GM19467 (cell line): ENCODE data around the gene KRTAP9-4.
"Not testable (repeated sequence)": the region's sequence is repeated elsewhere in the genome, so short reads cannot be mapped to it uniquely, and the experiment has no call there.

Experiments
- ATAC-seq: cut with Tn5 transposase; IDR thresholded peaks from one replicate; pipeline ENCODE4 v1.9.1; 2021; ENCODE audit warnings: mild to moderate bottlenecking, moderate library complexity; ENCODE audit not compliant: unreplicated experiment

KRTAP9-4 gene

DNA sequence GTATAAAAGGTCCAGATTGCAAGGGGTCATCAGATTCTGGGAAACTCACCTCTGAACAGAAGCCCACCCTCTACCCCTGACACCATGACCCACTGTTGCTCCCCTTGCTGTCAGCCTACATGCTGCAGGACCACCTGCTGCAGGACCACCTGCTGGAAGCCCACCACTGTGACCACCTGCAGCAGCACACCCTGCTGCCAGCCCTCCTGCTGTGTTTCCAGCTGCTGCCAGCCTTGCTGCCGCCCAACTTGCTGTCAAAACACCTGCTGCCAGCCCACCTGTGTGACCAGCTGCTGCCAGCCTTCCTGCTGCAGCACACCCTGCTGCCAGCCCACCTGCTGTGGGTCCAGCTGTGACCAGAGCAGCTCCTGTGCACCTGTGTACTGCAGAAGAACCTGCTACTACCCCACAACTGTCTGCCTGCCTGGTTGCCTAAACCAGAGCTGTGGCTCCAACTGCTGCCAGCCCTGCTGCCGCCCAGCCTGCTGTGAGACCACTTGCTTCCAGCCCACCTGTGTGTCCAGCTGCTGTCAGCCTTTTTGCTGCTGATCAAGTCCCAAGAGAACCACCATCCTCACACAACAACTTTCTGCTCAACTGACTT lies at the start of gene KRTAP9-4:
KRTAP9-4 (plus strand) TSS at position 51 of the 604 bp plus-strand sequence; CDS start at position 85, 34 bp downstream.
- not testable (repeated sequence) for ATAC-seq

DNA sequence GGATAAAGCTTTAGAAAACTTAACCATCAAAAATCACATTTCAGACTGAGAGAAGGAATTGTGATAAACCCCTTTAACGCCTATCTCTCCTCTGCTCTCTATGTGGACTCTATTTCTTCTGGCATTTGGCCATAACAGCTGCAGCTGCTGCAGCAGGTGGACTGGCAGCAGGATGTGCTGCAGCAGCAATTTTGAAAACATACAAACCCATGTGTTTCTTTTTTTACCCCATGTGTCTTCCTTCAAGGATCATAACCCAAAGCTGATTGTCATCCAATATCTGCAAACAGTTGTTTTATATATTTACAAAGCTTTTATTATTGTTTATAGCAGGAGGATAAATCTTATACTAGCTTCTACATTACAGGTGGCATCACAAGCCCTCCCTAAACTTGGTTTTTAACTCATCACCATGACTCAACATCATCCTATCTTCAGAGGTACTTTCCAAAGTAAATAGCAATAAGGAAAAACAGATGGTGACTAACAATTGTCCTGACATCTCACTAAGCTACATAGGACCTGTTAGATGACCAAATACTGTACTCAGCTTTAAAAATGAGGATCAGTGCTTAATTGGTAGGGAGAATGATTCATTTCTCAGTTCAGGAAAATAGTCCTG lies 37.5 kb upstream of the KRTAP9-4 start:
- ATAC-seq: no peak

GRCh38 chr17:41212524-41213169 lies 36.8 kb upstream of the KRTAP9-4 start:
- ATAC-seq: no peak

GRCh38 chr17:41215681-41216080 lies 33.8 kb upstream of the KRTAP9-4 start:
- no peak for ATAC-seq

DNA sequence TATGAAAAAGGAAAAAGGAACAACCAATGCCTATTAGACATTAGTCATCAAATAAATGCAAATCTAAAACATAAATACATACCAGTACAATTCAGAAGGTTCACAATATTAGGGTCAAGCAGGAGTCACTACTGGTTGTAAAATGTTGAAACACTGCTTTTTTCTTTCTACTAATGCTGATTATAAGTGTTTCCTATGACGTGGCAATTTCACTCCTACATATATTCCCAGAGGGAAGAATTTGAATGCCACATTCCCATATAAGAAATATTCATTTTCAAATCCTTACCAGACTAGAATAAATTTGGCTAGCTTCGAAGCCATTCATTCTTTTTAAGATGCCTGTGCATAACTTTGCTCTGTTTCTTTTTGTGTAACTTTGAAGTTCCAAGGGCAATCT lies 25.7 kb upstream of the KRTAP9-4 start:
- ATAC-seq: no peak

GRCh38 chr17:41226051-41226450 lies 23.4 kb upstream of the KRTAP9-4 start:
- no peak for ATAC-seq

- not testable (repeated sequence) for ATAC-seq
Measured at GRCh38 chr17:41226598-41227095, 22.8 kb upstream of the KRTAP9-4 start, which contains the start of gene KRTAP9-2. Gene KRTAP9-2, plus strand, starts transcription at chr17:41226648. Its CDS starts 7 bp downstream, at chr17:41226655.

DNA sequence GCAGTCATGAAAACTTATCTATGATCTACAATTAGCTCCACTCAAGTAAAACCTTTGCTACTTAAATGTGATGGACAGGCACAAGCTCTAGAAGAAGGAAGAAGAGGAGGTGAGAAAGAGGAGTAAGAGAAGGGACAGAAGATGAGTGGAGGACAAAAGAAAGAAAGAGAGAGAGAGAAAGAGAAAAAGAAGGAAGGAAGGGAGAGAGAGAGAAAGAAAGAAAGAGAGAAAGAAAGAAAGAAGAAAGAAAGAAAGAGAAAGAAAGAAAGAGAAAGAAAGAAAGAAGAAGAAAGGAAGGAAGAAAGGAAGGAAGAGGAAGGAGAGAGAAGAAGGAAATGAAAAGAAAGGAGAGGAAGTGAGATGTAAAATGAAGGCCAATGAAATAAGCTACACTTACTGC lies 19.4 kb upstream of the KRTAP9-4 start:
- ATAC-seq: no peak

DNA sequence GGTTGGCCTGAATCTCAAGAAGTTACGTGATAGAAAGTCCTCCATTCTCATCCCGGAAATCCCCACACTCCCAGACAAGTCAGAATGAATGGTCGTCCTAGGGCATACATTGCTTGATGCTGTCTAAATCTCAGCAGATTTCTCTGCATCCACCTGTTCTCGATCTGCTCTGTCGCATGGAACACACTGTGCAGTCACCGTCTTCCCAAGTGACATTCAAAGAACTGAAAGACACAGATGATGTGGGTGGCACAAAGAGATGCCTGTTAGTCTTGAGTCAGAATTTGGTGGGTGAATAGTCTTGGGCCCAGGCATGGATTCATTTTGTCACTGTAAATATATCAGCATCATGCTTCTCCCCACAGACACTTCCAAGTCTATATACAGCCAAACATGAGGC lies 17.8 kb upstream of the KRTAP9-4 start:
- ATAC-seq: no peak

- not testable (repeated sequence) for ATAC-seq
Measured at GRCh38 chr17:41232399-41233105, 16.9 kb upstream of the KRTAP9-4 start, which contains the start of gene KRTAP9-3. Gene KRTAP9-3, plus strand, starts transcription at chr17:41232449. Its CDS starts 53 bp downstream, at chr17:41232502.

DNA sequence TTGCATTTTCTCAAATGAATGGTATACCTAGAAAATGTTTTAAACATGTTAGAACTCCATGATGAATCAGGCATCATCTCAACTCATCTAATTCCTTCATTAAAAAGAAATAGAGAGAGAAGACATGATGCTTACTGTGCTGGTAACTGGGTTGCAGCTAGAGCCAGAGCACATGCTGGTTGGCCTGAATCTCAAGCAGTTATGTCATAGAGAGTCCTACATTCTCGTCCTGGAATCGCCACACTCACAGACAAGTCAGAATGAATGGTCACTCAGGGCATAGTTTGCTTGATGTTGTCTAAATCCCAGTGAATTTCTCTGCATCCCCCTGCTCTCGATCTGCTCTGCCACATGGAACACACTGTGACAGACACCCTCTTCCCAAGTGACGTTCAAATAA lies 12.4 kb upstream of the KRTAP9-4 start:
- ATAC-seq: not testable (repeated sequence)

DNA sequence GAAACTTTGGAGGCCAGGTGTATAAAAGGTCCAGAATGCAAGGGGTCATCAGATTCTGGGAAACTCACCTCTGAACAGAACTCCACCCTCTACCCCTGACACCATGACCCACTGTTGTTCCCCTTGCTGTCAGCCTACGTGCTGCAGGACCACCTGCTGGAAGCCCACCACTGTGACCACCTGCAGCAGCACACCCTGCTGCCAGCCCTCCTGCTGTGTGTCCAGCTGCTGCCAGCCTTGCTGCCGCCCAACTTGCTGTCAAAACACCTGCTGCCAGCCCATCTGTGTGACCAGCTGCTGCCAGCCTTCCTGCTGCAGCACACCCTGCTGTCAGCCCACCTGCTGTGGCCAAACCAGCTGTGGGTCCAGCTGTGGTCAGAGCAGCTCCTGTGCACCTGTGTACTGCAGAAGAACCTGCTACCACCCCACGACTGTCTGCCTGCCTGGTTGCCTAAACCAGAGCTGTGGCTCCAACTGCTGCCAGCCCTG lies 11.5 kb upstream of the KRTAP9-4 start, which contains the start of gene KRTAP9-8:
KRTAP9-8 (plus strand) TSS at position 51 of the 489 bp plus-strand sequence; CDS start at position 104, 53 bp downstream.
- ATAC-seq: not testable (repeated sequence)

- not testable (repeated sequence) for ATAC-seq
Measured at GRCh38 chr17:41246995-41247787, 2.3 kb upstream of the KRTAP9-4 start.

DNA sequence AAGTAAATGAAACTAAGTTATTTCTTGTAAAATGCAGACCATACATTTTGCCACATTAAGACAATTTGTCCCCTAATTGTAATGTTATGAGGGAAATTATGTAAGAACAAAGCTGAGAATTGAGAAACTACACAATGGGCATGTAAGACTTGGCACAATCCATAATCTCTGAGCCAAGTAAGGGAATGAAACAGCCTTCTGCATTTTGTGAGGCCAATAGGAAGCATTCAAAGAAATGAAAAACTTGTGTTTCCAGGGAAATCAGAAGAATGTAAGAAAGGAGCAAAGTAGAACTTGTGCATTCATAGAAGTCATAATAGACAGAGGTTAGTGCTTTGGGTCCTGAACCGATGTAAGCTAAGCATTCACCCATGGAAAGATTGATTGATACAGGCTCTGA lies 1.8 kb downstream of the KRTAP9-4 start:
- ATAC-seq: no peak

- no peak for ATAC-seq
Measured at GRCh38 chr17:41254861-41255260, 5.4 kb downstream of the KRTAP9-4 start.

- not testable (repeated sequence) for ATAC-seq
Measured at GRCh38 chr17:41255381-41256290, 6.1 kb downstream of the KRTAP9-4 start, which contains the start of gene KRTAP9-9. Gene KRTAP9-9, plus strand, starts transcription at chr17:41255384.

GRCh38 chr17:41256291-41256685 lies 6.8 kb downstream of the KRTAP9-4 start:
- no peak for ATAC-seq

- ATAC-seq: no peak
Measured at GRCh38 chr17:41258406-41258805, 8.9 kb downstream of the KRTAP9-4 start.

GRCh38 chr17:41263212-41263611 lies 13.7 kb downstream of the KRTAP9-4 start:
- no peak for ATAC-seq
